Frontal cortex (tissue), 4 donors: ENCODE measurements around the gene CDC14A. TPM values are rescaled to one million over a fixed set of nuclear protein-coding genes. Genes with fewer than 3 reads are reported as not detected.
"Not testable (repeated sequence)": the region's sequence is repeated elsewhere in the genome, so short reads cannot be mapped to it uniquely, and the experiment has no call there.

Experiments used
- DNase-seq, 2 donors: peaks; one replicate each; pipeline ENCODE4 v3.0.0; 2012; ENCODE audit warnings: low spot score in 2 of 2
- FAIRE-seq: peaks from 2 replicates; lab custom pipeline; 2012; peaks lifted over from hg19 to GRCh38; lab: Jason Lieb, UNC
- total RNA-seq: library from RNA; depleted of rRNA; stranded (reverse); fragments of >200 nt; gene quantifications from one replicate; pipeline ENCODE4 v1.2.3, GENCODE V29; 2014
- donor health status: control.
- donor health status: control.
- donor health status: control.

Gene CDC14A
- total RNA-seq, 1 donor from 2014 or later: 2.9 TPM

- DNase-seq (no peak), FAIRE-seq (no peak)
Measured at GRCh38 chr1:100328133-100328532, 24.2 kb upstream of the CDC14A start.

GRCh38 chr1:100331146-100331545 lies 21.2 kb upstream of the CDC14A start:
- not testable (repeated sequence) for FAIRE-seq, DNase-seq

GRCh38 chr1:100332331-100332730 lies 20.0 kb upstream of the CDC14A start:
- DNase-seq: no peak
- no peak for FAIRE-seq

- DNase-seq (no peak), FAIRE-seq (no peak)
Measured at GRCh38 chr1:100335436-100335835, 16.9 kb upstream of the CDC14A start.

- FAIRE-seq, DNase-seq: not testable (repeated sequence)
Measured at GRCh38 chr1:100337878-100338277, 14.4 kb upstream of the CDC14A start.

- FAIRE-seq, DNase-seq: not testable (repeated sequence)
Measured at GRCh38 chr1:100339735-100340134, 12.6 kb upstream of the CDC14A start.

- DNase-seq (no peak), FAIRE-seq (no peak)
Measured at GRCh38 chr1:100340494-100340893, 11.8 kb upstream of the CDC14A start.

GRCh38 chr1:100342348-100342747 lies 10.0 kb upstream of the CDC14A start:
- DNase-seq (no peak), FAIRE-seq (no peak)

GRCh38 chr1:100343897-100344296 lies 8.4 kb upstream of the CDC14A start:
- FAIRE-seq: no peak

GRCh38 chr1:100344774-100345173 lies 7.5 kb upstream of the CDC14A start:
- no peak for FAIRE-seq
- no peak for DNase-seq

More at GRCh38 chr1:100343897-100344296, 8.4 kb upstream of the CDC14A start:
- DNase-seq: no peak

GRCh38 chr1:100346387-100346786 lies 5.9 kb upstream of the CDC14A start:
- FAIRE-seq: no peak
- DNase-seq: no peak

GRCh38 chr1:100347009-100347966 lies 5.0 kb upstream of the CDC14A start:
- DNase-seq (no peak), FAIRE-seq (no peak)

- DNase-seq (no peak), FAIRE-seq (no peak)
Measured at GRCh38 chr1:100348549-100349144, 3.7 kb upstream of the CDC14A start.

- DNase-seq (no peak), FAIRE-seq (no peak)
Measured at GRCh38 chr1:100349246-100349645, 3.1 kb upstream of the CDC14A start.

GRCh38 chr1:100350787-100351094 lies 1.6 kb upstream of the CDC14A start:
- FAIRE-seq (no peak), DNase-seq (no peak)

- DNase-seq (peak; percentile 61 to 68), FAIRE-seq (no peak)
Measured at GRCh38 chr1:100351095-100351887, 1.0 kb upstream of the CDC14A start.

GRCh38 chr1:100353071-100353801 lies 930 bp downstream of the CDC14A start:
- FAIRE-seq: no peak
- DNase-seq: peak in 1 of 2 donors; percentile 22

- FAIRE-seq (no peak), DNase-seq (no peak)
Measured at GRCh38 chr1:100353988-100354387, 1.7 kb downstream of the CDC14A start.

- FAIRE-seq (no peak), DNase-seq (no peak)
Measured at GRCh38 chr1:100354971-100355394, 2.7 kb downstream of the CDC14A start.

- no peak for FAIRE-seq
- no peak for DNase-seq
Measured at GRCh38 chr1:100358210-100358609, 5.9 kb downstream of the CDC14A start.
